Lower leg skin (tissue), 3 donors: ENCODE measurements around the gene ALG11.

Source experiments
- CTCF ChIP-seq, 3 donors: fragments of 450-650 bp; IDR thresholded peaks; one replicate each; pipeline ENCODE4 v1.5.1; 2016; ENCODE audit warnings: antibody characterized with exemption in 3 of 3, mild to moderate bottlenecking in 3 of 3, moderate library complexity in 2 of 3
- POLR2A ChIP-seq, 2 donors: fragments of 450-650 bp; IDR thresholded peaks; one replicate each; pipeline ENCODE4 v1.6.1; 2016 to 2017; ENCODE audit warnings: antibody characterized with exemption in 2 of 2, mild to moderate bottlenecking in 1 of 2, moderate library complexity in 1 of 2

GRCh38 chr13:52034616-52035226 lies 22.5 kb downstream of the ALG11 start:
- TF ChIP-seq CTCF (IDR thresholded peaks at IDR 0.05), result no peak
- no peak for TF ChIP-seq POLR2A (IDR thresholded peaks at IDR 0.05)
